Prostate gland (tissue), 2 donors: ENCODE results near the gene RHBDD2.

Source experiments
- POLR2A ChIP-seq: fragments of 450-650 bp; IDR thresholded peaks from one replicate; pipeline ENCODE4 v1.6.1; 2016; ENCODE audit warnings: antibody characterized with exemption, mild to moderate bottlenecking
- POLR2AphosphoS5 ChIP-seq: sonication (generic); formaldehyde crosslinking; IDR thresholded peaks from one replicate; pipeline ENCODE4 v1.6.1; 2017; ENCODE audit warnings: antibody characterized with exemption
- TF ChIP-seq, protein P1 (sequence below), 4 experiments: fragments of 200-600 bp in 2 of 4; fragments of 450-650 bp in 2 of 4; sonication (generic) in 2 of 4; IDR thresholded peaks; 1 replicate in 3 of 4; 2 replicates in 1 of 4; pipeline ENCODE4 v1.5.1; 2016 to 2019; ENCODE audit warnings: antibody characterized with exemption in 4 of 4, mild to moderate bottlenecking in 2 of 4, moderate library complexity in 2 of 4

DNA sequence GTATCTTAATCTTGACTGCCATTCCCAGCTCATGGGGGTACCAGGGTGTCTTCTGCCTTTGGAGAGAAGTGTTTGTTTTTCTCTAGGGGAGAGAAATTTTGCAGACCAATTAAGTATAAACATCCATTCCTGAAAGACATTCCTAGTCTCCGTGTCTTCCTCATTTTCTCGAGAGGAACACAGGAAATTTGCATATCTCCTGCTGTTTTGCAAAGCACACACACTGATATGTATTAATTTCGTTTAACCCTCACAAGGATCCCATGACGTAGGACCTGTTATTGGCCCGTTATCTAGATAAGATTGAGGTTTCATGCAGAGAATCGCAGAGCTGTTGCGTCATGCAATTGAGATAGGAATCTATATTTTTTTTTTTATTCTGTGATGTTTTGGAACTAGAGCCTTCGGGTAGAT, 944 bp downstream of the RHBDD2 start:
- TF ChIP-seq, protein P1, sequence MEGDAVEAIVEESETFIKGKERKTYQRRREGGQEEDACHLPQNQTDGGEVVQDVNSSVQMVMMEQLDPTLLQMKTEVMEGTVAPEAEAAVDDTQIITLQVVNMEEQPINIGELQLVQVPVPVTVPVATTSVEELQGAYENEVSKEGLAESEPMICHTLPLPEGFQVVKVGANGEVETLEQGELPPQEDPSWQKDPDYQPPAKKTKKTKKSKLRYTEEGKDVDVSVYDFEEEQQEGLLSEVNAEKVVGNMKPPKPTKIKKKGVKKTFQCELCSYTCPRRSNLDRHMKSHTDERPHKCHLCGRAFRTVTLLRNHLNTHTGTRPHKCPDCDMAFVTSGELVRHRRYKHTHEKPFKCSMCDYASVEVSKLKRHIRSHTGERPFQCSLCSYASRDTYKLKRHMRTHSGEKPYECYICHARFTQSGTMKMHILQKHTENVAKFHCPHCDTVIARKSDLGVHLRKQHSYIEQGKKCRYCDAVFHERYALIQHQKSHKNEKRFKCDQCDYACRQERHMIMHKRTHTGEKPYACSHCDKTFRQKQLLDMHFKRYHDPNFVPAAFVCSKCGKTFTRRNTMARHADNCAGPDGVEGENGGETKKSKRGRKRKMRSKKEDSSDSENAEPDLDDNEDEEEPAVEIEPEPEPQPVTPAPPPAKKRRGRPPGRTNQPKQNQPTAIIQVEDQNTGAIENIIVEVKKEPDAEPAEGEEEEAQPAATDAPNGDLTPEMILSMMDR (IDR thresholded peaks at IDR 0.05), result no peak
- TF ChIP-seq POLR2A (no peak), POLR2AphosphoS5 (no peak)
